Measurements from ENCODE around the gene FOXF2. TPM values are rescaled to one million over a fixed set of nuclear protein-coding genes. Genes with fewer than 3 reads are reported as not detected.

FOXF2 gene
- total and polyA plus RNA-seq, 10 of the 15 experiments (the other 5 are each of a cell fraction or from before 2014, with no cell fraction given), result not detected

DNA sequence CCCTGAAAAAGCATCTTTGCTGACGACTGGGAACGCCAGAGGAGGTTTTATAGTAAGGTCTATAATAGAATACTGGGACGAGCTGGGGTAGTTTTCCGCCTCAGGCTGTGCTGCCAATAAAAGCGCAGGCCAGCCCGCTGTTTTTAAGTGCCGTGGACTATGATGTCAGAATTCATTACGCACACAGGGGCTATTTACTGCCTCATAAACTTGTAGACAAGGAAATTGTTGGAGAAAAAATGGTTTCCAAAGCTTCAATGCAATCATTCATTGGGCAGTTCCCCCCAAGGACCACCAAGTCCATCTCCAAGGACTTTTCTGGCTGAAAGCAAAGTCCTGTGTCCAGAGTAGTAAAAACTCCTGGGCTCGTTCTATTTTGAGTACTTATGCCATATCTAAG is 20.4 kb upstream of the FOXF2 start:
- RAD21 ChIA-PET (ENCODE audit: unreplicated experiment), result no interaction called here
- Histone ChIP-seq H3K27me3 (replicated peaks in 1 of 2; ENCODE audit: control insufficient read depth in 2 of 2, insufficient read depth in 2 of 2, low read length in 1 of 2) (peaks cover 0 to 2% of the 10 kb centered on the region in 2 experiments), H3K4me1 (ENCODE audit: control insufficient read depth, insufficient read depth, low read length) (no peaks in the 10 kb centered on the region), H3K27ac (ENCODE audit: control insufficient read depth, insufficient read depth) (no peak overlapping the region), H3K4me2 (ENCODE audit: control insufficient read depth, insufficient read depth) (no peak overlapping the region), H2AFZ (ENCODE audit: control insufficient read depth, low read depth, low read length) (no peak overlapping the region), H4K20me1 (ENCODE audit: control insufficient read depth, insufficient read depth) (no peaks in the 10 kb centered on the region), H3K36me3 (ENCODE audit: control insufficient read depth in 2 of 2, insufficient read depth in 2 of 2, low read length in 1 of 2) (no peaks in the 10 kb centered on the region), H3K9me3 (replicated peaks; ENCODE audit: control insufficient read depth, insufficient read depth, low read length) (no peaks in the 10 kb centered on the region; the same call in 1 of the 3 replicates), H3K9ac (ENCODE audit: control insufficient read depth, insufficient read depth, low read length) (no peak overlapping the region), H3K4me3 (no peak overlapping the region), H3K79me2 (ENCODE audit: control insufficient read depth, insufficient read depth, low read length) (no peaks in the 10 kb centered on the region)
- no peak for DNase-seq (ENCODE audit: low read depth, low spot score)
- no peak for ATAC-seq
- 22% methylated on average over 9 of the region's 9 CpGs for WGBS (ENCODE audit: insufficient coverage, insufficient replicate concordance, low lambda C conversion rate, missing lambda C conversion rate)
- POLR2A ChIA-PET, result no interaction called here
- no TSS peak for BruUV-seq (replicated peaks)
- CTCF ChIA-PET, result interaction anchor here (1.1 kb wide), 1 partner anchor 12 kb away, joined by 3 read pairs; no protein-coding TSS in a partner anchor
- in situ Hi-C loops (cut with MboI) (no loop called here), intact Hi-C loops (cut with micrococcal nuclease; ENCODE audit: unreplicated experiment) (no loop called here)
- FAIRE-seq, result no peak
- TF ChIP-seq MEF2A (IDR thresholded peaks at IDR 0.05; ENCODE audit: insufficient read depth, low read depth, low read length), result no peak
- no peak for TF ChIP-seq ZNF207 (IDR thresholded peaks at IDR 0.05; ENCODE audit: borderline replicate concordance)
- TF ChIP-seq, protein P1, sequence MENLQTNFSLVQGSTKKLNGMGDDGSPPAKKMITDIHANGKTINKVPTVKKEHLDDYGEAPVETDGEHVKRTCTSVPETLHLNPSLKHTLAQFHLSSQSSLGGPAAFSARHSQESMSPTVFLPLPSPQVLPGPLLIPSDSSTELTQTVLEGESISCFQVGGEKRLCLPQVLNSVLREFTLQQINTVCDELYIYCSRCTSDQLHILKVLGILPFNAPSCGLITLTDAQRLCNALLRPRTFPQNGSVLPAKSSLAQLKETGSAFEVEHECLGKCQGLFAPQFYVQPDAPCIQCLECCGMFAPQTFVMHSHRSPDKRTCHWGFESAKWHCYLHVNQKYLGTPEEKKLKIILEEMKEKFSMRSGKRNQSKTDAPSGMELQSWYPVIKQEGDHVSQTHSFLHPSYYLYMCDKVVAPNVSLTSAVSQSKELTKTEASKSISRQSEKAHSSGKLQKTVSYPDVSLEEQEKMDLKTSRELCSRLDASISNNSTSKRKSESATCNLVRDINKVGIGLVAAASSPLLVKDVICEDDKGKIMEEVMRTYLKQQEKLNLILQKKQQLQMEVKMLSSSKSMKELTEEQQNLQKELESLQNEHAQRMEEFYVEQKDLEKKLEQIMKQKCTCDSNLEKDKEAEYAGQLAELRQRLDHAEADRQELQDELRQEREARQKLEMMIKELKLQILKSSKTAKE (IDR thresholded peaks at IDR 0.05; ENCODE audit: low read depth, poor library complexity, severe bottlenecking), result no peak
- TF ChIP-seq HCFC1 (IDR thresholded peaks at IDR 0.05; ENCODE audit: low read length), result no peak
- no peak for TF ChIP-seq POU2F2 (IDR thresholded peaks at IDR 0.05; ENCODE audit: borderline replicate concordance, low read depth, low read length)
- TF ChIP-seq, protein P2, sequence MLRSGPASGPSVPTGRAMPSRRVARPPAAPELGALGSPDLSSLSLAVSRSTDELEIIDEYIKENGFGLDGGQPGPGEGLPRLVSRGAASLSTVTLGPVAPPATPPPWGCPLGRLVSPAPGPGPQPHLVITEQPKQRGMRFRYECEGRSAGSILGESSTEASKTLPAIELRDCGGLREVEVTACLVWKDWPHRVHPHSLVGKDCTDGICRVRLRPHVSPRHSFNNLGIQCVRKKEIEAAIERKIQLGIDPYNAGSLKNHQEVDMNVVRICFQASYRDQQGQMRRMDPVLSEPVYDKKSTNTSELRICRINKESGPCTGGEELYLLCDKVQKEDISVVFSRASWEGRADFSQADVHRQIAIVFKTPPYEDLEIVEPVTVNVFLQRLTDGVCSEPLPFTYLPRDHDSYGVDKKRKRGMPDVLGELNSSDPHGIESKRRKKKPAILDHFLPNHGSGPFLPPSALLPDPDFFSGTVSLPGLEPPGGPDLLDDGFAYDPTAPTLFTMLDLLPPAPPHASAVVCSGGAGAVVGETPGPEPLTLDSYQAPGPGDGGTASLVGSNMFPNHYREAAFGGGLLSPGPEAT (IDR thresholded peaks at IDR 0.05; ENCODE audit: low read depth), result no peak
- no peak for TF ChIP-seq RBBP5 (conservative IDR thresholded peaks at IDR 0.05)
- TF ChIP-seq ZNF217 (IDR thresholded peaks at IDR 0.05), result no peak
- no peak for TF ChIP-seq DPF2 (IDR thresholded peaks at IDR 0.05)
- TF ChIP-seq, protein P3, sequence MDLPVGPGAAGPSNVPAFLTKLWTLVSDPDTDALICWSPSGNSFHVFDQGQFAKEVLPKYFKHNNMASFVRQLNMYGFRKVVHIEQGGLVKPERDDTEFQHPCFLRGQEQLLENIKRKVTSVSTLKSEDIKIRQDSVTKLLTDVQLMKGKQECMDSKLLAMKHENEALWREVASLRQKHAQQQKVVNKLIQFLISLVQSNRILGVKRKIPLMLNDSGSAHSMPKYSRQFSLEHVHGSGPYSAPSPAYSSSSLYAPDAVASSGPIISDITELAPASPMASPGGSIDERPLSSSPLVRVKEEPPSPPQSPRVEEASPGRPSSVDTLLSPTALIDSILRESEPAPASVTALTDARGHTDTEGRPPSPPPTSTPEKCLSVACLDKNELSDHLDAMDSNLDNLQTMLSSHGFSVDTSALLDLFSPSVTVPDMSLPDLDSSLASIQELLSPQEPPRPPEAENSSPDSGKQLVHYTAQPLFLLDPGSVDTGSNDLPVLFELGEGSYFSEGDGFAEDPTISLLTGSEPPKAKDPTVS (IDR thresholded peaks at IDR 0.05; ENCODE audit: low read depth, low read length), result no peak
- no peak for TF ChIP-seq RUNX3 (IDR thresholded peaks at IDR 0.05; ENCODE audit: low read length)
- no peak for TF ChIP-seq CEBPB (IDR thresholded peaks at IDR 0.05; ENCODE audit: borderline replicate concordance in 1 of 2, low read depth in 2 of 2, low read length in 2 of 2)
- TF ChIP-seq, protein P4, sequence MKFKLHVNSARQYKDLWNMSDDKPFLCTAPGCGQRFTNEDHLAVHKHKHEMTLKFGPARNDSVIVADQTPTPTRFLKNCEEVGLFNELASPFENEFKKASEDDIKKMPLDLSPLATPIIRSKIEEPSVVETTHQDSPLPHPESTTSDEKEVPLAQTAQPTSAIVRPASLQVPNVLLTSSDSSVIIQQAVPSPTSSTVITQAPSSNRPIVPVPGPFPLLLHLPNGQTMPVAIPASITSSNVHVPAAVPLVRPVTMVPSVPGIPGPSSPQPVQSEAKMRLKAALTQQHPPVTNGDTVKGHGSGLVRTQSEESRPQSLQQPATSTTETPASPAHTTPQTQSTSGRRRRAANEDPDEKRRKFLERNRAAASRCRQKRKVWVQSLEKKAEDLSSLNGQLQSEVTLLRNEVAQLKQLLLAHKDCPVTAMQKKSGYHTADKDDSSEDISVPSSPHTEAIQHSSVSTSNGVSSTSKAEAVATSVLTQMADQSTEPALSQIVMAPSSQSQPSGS (IDR thresholded peaks at IDR 0.05; ENCODE audit: low read length), result no peak
- TF ChIP-seq, protein P5, sequence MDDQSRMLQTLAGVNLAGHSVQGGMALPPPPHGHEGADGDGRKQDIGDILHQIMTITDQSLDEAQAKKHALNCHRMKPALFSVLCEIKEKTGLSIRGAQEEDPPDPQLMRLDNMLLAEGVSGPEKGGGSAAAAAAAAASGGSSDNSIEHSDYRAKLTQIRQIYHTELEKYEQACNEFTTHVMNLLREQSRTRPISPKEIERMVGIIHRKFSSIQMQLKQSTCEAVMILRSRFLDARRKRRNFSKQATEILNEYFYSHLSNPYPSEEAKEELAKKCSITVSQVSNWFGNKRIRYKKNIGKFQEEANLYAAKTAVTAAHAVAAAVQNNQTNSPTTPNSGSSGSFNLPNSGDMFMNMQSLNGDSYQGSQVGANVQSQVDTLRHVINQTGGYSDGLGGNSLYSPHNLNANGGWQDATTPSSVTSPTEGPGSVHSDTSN (IDR thresholded peaks at IDR 0.05; ENCODE audit: insufficient replicate concordance, low read depth, low read length), result no peak
- SMC1A ChIA-PET (ENCODE audit: uncharacterized antibody, unreplicated experiment), result no interaction called here
